Mammary epithelial cell (primary cell): Measurements from ENCODE around the gene ASB1.

ENCODE experiments used
- CTCF ChIP-seq, 2 donors: IDR thresholded peaks in 1 of 2; conservative IDR thresholded peaks in 1 of 2; 2 replicates each; pipeline ENCODE4 v1.5.1; 2011 to 2012; ENCODE audit warnings: inconsistent platforms in 2 of 2, low read length in 2 of 2, mild to moderate bottlenecking in 2 of 2, control low read depth in 1 of 2, low read depth in 1 of 2; ENCODE audit not compliant: insufficient read depth in 1 of 2; ENCODE audit errors: extremely low read depth in 1 of 2
- EZH2 ChIP-seq: IDR thresholded peaks from 2 replicates; pipeline ENCODE4 v1.6.1; 2012; ENCODE audit warnings: low read length, inconsistent platforms, borderline replicate concordance

- TF ChIP-seq CTCF (conservative IDR thresholded peaks at IDR 0.05 in 1 of 2, IDR thresholded peaks at IDR 0.05 in 1 of 2; ENCODE audit: extremely low read depth in 1 of 2, insufficient read depth in 1 of 2, low read depth in 1 of 2, low read length in 2 of 2) (no peak), EZH2 (no peak)
Measured at GRCh38 chr2:238404406-238405216, 22.1 kb upstream of the ASB1 start.
